Epithelial cell of proximal tubule (primary cell): ENCODE data around the gene CYP2A7. TPM values are rescaled to one million over a fixed set of nuclear protein-coding genes. Genes with fewer than 3 reads are reported as not detected.
"Not testable (repeated sequence)": the region's sequence is repeated elsewhere in the genome, so short reads cannot be mapped to it uniquely, and the experiment has no call there.

ENCODE experiments used
- DNase-seq: peaks from one replicate; pipeline ENCODE4 v3.0.0-alpha.2; 2011; ENCODE audit warnings: low read depth
- H3K4me3 ChIP-seq: 2 replicates; pipeline ENCODE4 v1.5.1; 2011; ENCODE audit warnings: low read depth, mild to moderate bottlenecking, low read length
- total RNA-seq: library from RNA; depleted of rRNA; stranded (reverse); fragments of >200 nt; gene quantifications from 2 replicates; pipeline ENCODE4 v1.2.3, GENCODE V29; 2015
- TF ChIP-seq, protein P1 (sequence below): conservative IDR thresholded peaks from 2 replicates; pipeline ENCODE4 v1.5.1; 2012; ENCODE audit warnings: low read depth, mild to moderate bottlenecking, low read length

CYP2A7 gene, protein sequence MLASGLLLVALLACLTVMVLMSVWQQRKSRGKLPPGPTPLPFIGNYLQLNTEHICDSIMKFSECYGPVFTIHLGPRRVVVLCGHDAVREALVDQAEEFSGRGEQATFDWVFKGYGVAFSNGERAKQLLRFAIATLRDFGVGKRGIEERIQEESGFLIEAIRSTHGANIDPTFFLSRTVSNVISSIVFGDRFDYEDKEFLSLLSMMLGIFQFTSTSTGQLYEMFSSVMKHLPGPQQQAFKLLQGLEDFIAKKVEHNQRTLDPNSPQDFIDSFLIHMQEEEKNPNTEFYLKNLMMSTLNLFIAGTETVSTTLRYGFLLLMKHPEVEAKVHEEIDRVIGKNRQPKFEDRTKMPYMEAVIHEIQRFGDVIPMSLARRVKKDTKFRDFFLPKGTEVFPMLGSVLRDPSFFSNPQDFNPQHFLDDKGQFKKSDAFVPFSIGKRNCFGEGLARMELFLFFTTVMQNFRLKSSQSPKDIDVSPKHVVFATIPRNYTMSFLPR
- not detected in 2 replicates for total RNA-seq

DNA sequence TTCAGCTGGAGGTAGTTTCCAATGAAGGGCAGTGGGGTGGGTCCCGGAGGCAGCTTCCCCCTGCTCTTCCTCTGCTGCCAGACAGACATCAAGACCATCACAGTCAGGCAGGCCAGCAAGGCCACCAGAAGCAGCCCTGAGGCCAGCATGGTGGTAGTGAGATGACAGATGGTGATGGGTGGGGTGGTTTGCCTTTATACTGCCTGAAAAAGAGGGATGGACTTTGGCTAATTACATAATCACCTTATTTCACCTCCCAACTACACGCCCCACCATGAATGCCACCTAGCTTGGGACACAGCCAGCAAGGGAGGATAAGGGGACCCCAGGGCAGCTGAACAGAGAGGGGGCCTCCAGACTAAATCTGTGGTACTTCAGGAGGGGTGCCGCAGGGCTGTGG is at the start of gene CYP2A7:
Gene CYP2A7, minus strand, starts transcription at position 170 of the 400 bp plus-strand sequence. Its CDS starts 21 bp downstream, at position 149.
- H3K4me3 ChIP-seq, DNase-seq: not testable (repeated sequence)

DNA sequence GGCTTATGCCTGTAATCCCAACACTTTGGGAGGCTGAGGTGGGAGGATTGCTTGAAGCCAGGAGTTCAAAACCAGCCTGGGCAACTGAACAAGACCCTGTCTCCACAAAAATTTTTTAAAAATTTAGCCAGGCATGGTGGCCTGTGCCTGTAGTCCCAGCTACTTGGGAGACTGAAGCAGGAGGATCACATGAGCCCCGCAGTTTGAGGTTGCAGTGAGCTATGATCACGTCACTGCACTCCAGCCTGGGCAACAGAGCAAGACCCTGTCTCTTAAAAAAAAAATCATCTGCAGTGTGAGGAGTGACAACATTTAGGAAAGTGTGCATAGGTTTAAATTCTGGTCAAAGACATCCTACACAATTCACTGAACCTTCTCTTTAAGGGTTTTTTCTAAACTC is 48.8 kb upstream of the CYP2A7 start:
- not testable (repeated sequence) for H3K4me3 ChIP-seq, DNase-seq

DNA sequence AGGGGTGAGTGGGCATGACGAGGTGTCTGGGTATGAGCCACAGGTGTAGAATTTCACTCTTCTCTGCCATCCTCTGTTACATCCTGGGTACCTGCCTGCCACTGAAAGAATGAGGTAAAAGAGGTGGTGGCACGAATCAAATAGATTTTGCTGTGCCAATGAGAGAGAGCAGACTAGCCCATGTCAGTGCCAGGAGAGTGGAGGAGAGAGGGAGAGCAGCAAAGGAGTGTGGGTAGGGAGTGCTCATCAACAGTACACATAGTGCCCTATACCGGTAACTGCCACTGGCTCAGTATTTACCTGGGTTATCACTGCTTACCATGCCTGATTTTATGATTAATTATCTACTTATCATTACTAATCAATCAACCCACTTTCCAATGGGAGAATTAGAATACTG is 47.9 kb upstream of the CYP2A7 start:
- DNase-seq, H3K4me3 ChIP-seq: not testable (repeated sequence)

DNA sequence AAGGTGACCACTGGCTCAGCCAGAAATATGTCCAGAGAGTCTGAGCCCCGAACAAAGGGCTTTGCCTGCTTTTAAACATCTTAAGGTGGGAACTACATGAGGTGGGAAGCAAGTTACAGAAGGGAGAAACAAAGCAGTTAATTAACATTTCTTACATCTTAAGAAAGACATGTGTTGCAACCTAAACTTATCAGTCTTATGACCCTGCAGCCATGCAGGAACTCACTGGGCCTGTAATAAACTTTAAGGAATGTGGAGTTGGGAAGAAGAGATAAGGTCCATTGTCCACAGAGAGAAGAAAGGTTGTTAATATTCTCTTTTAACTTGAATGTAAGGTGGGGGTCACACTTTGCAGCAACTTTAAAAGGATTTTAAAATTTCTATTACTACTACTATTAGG is 46.8 kb upstream of the CYP2A7 start:
- TF ChIP-seq, protein P1, sequence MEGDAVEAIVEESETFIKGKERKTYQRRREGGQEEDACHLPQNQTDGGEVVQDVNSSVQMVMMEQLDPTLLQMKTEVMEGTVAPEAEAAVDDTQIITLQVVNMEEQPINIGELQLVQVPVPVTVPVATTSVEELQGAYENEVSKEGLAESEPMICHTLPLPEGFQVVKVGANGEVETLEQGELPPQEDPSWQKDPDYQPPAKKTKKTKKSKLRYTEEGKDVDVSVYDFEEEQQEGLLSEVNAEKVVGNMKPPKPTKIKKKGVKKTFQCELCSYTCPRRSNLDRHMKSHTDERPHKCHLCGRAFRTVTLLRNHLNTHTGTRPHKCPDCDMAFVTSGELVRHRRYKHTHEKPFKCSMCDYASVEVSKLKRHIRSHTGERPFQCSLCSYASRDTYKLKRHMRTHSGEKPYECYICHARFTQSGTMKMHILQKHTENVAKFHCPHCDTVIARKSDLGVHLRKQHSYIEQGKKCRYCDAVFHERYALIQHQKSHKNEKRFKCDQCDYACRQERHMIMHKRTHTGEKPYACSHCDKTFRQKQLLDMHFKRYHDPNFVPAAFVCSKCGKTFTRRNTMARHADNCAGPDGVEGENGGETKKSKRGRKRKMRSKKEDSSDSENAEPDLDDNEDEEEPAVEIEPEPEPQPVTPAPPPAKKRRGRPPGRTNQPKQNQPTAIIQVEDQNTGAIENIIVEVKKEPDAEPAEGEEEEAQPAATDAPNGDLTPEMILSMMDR: no peak
- H3K4me3 ChIP-seq: no peak overlapping the region
- DNase-seq: no peak

DNA sequence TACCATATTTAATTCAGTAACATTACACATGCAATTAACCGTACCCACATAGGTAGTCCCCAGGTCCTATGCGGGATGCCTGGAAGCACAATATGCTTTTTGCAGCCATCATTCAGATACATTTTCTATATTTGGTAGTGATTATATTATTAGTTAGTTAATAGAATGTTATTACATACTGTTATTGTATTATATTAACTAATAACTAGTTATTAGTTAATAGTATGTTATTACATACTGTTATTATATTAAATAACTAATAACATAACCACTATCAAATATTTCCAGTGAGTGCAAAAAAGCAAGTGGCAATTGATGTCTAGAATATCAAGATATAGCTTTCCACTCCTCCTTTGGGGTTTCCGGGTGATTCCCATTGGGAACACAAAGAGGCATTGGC is 45.5 kb upstream of the CYP2A7 start:
- no peak for DNase-seq
- TF ChIP-seq, protein P1: no peak
- H3K4me3 ChIP-seq: no peak overlapping the region

DNA sequence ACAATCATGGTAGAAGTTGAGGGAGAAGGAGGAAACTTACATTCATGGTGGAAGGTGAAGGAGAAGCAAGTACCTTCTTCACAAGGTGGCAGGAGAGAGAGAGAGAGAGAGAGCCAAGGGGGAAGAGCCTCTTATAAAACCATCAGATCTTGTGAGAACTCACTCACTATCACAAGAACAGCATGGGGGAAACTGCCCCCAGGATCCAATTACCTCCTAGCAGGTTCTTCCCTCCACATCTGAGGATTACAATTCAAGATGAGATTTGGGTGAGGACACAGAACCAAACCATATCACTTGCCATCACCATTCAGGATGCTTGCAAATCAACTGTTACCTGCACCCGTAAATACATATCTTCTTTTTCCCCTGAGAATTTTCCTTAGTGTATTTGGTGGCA is 44.2 kb upstream of the CYP2A7 start:
- not testable (repeated sequence) for DNase-seq, H3K4me3 ChIP-seq

DNA sequence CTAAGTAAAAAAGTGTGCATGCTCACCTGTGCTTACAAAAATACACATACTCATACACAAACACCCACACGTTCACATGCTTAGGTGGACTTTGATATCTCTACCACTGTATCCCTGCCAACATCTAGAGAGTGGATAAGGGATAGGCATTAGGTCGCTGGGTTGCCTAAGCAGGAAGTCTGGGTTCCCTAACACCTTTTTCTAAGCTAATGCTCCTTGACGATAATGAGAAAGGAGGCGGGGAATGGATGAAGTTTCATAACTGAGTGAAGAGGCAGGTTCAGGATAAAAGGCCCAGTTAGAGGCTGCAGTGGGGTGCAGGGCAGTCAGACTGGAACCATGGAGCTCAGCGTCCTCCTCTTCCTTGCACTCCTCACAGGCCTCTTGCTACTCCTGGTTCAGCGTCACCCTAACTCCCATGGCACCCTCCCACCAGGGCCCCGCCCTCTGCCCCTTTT is 41.9 kb upstream of the CYP2A7 start:
- H3K4me3 ChIP-seq: no peak overlapping the region
- DNase-seq: no peak
- TF ChIP-seq, protein P1: no peak

DNA sequence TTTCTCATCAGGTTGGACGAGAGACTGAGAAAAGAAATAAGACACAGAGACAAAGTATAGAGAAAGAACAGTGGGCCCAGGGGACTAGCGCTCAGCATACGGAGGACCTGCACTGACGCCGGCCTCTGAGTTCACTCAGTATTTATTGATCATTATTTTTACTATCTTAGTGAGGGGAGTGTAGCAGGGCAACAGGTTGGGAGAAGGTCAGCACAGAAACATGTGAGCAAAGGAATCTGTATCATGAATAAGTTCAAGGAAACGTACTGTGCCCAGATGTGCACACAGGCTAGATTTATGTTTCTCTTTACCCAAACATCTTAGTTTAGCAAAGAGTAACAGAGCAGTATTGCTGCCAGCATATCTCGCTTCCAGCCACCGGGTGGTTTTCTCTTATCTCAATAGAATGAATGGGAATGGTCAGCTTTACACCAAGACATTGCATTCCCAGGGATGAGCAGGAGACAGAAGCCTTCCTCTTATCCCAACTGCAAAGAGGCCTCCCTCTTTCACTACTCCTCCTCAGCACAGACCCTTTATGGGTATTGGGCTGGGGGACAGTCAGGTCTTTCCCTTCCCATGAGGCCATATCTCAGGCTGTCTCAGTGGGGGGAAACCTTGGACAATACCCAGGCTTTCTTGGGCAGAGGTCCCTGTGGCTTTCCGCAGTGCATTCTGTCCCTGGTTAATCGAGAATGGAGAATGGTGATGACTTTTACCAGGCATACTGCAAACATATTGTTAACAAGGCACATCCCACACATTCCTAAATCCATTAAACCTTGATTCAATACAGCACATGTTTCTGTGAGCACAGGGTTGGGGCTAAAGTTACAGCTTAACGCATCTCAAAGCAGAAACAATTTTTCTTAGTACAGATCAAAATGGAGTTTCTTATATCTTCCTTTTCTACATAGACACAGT is 40.5 kb upstream of the CYP2A7 start:
- DNase-seq, H3K4me3 ChIP-seq: not testable (repeated sequence)

DNA sequence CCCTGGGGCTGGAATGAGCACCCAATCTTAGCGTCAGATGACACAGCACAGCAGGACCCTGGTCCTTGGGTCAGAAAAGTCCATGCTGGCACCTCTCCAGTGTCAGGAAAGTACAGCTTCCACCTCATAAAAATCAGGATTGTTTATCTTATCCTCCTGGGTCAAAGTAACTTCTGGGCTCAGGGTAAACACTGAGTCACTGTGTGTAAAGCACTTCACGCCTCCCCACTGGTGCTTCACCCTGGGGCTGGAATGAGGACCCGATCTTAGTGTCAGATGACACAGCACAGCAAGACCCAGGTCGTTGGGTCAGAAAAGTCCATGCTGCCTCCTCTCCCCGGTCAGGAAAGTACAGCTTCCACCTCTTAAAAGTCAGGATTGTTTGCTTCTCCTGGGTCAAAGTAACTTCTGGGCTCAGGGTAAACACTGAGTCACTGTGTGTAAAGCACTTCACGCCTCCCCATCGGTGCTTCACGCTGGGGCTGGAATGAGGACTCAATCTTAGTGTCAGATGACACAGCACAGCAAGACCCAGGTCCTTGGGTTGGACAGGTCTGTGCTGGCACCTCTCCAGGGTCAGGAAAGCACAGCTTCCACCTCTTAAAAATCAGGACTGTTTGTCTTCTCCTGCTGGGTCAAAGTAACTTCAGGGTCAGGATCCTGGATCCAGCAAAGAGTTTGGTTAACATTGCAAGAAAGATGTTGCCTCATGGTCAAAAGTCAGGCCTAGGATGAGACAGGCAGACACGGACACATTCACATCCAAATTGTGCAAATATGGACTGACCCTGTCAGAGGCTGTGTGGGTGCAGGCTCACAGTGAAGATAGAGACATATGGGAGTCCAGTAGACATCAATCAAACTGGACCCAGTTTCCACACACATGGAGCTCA is 39.2 kb upstream of the CYP2A7 start:
- TF ChIP-seq, protein P1: no peak
- no peak for DNase-seq
- H3K4me3 ChIP-seq: no peak overlapping the region
